Activated CD8-positive, alpha-beta memory T cell treated with anti-CD3 and anti-CD28 coated beads for 36 hours (primary cell): ENCODE data around the gene ATP7B. TPM values are rescaled to one million over a fixed set of nuclear protein-coding genes. Genes with fewer than 3 reads are reported as not detected.

Experiments
- total RNA-seq, 2 experiments: library from RNA; stranded (reverse); gene quantifications; one replicate each; pipeline ENCODE4 v1.2.3, GENCODE V29; 2021

Gene ATP7B
- total RNA-seq, 2 experiments from 2014 or later, result 0.75 to 1.2 TPM

Other genes with a start within 250 kb of the ATP7B start
- 1 to 10 TPM; 5.3 to 5.4 TPM for gene DHRS12, start 207.3 kb downstream of the ATP7B start, total RNA-seq
- gene TMEM272, start 166.3 kb downstream of the ATP7B start, total RNA-seq, result under 1 TPM; 0.11 to 0.21 TPM
- gene CCDC70, start 149.5 kb downstream of the ATP7B start, total RNA-seq, result under 1 TPM in 1 of 2 experiments, not detected in 1; 0.42 TPM
- gene ALG11, start 948 bp upstream of the ATP7B start, total RNA-seq, result 10 to 100 TPM; 25.8 to 26.8 TPM
- gene UTP14C, start 13.2 kb upstream of the ATP7B start, total RNA-seq, result 10 to 100 TPM; 10.4 to 11.3 TPM
- gene NEK5, start 117.6 kb upstream of the ATP7B start, total RNA-seq, result not detected
- gene NEK3, start 148.1 kb upstream of the ATP7B start, total RNA-seq, result 1 to 10 TPM; 1.5 to 1.9 TPM